IMR-90 (cell line): Measurements from ENCODE around the gene AQP5. TPM values are rescaled to one million over a fixed set of nuclear protein-coding genes. Genes with fewer than 3 reads are reported as not detected.

Source experiments
- ATAC-seq: fragments of 200-7000 bp; cut with Tn5 transposase; 2 replicates; pipeline ENCODE4 v1.9.1; 2020; ENCODE audit warnings: low read depth, mild to moderate bottlenecking, moderate library complexity
- BruUV-seq: library from RNA; stranded (reverse); fragments of 400-500 nt; replicated peaks from 2 replicates; lab custom pipeline; 2021; lab: Mats Ljungman, UMichigan
- CTCF ChIA-PET: fragments of 300-600 bp; formaldehyde crosslinking; extraction: SDS; loops from one replicate; lab custom pipeline; 2021; ENCODE audit warnings: antibody characterized with exemption; lab: Yijun Ruan, JAX
- POLR2A ChIA-PET: fragments of 300-600 bp; sonication (Branson Sonifier 250); formaldehyde crosslinking; loops from one replicate; lab custom pipeline; 2022; ENCODE audit warnings: antibody characterized with exemption; ENCODE audit not compliant: unreplicated experiment; lab: Charles Lee
- DNase-seq: peaks from one replicate; pipeline ENCODE4 v3.0.0; 2013
- H2AFZ ChIP-seq: replicated peaks from 2 replicates; pipeline ENCODE3; 2013; ENCODE audit warnings: low read length, mild to moderate bottlenecking; ENCODE audit not compliant: poor library complexity
- H2AK5ac ChIP-seq: 2 replicates; pipeline ENCODE4 v1.6.1; 2013; ENCODE audit warnings: low read depth, low read length, inconsistent platforms
- H2AK9ac ChIP-seq: replicated peaks from 2 replicates; pipeline ENCODE3; 2013; ENCODE audit warnings: mild to moderate bottlenecking, low read depth, low read length, moderate library complexity; ENCODE audit not compliant: poor library complexity
- H2BK120ac ChIP-seq: 2 replicates; pipeline ENCODE4 v1.6.1; 2013; ENCODE audit warnings: low read depth, low read length, inconsistent platforms
- H2BK15ac ChIP-seq: 3 replicates; pipeline ENCODE4 v1.6.1; 2013; ENCODE audit warnings: low read depth, low read length, inconsistent platforms
- H2BK20ac ChIP-seq: 2 replicates; pipeline ENCODE4 v1.6.1; 2013; ENCODE audit warnings: low read depth, mild to moderate bottlenecking, inconsistent platforms, low read length, moderate library complexity
- H2BK5ac ChIP-seq: 2 replicates; pipeline ENCODE4 v1.6.1; 2013; ENCODE audit warnings: mild to moderate bottlenecking, low read depth, low read length, inconsistent platforms; ENCODE audit not compliant: poor library complexity, severe bottlenecking
- H3K14ac ChIP-seq: replicated peaks from 2 replicates; pipeline ENCODE4 v1.6.1; 2013; ENCODE audit warnings: low read depth, low read length, inconsistent platforms
- H3K18ac ChIP-seq: 2 replicates; pipeline ENCODE4 v1.6.1; 2013; ENCODE audit warnings: low read depth, low read length, control low read depth
- H3K23ac ChIP-seq: 2 replicates; pipeline ENCODE4 v1.6.1; 2013; ENCODE audit warnings: low read depth, low read length, inconsistent platforms
- H3K27ac ChIP-seq: 2 replicates; pipeline ENCODE4 v1.5.1; 2013; ENCODE audit warnings: mild to moderate bottlenecking, control low read depth, low read length; ENCODE audit not compliant: insufficient read depth
- H3K27me3 ChIP-seq: 2 replicates; pipeline ENCODE4 v1.6.1; 2013; ENCODE audit warnings: low read length; ENCODE audit not compliant: control insufficient read depth, insufficient read depth
- H3K36me3 ChIP-seq: 2 replicates; pipeline ENCODE4 v1.6.1; 2013; ENCODE audit warnings: low read length, mixed read lengths; ENCODE audit not compliant: control insufficient read depth, insufficient read depth
- H3K4ac ChIP-seq: 2 replicates; pipeline ENCODE4 v1.6.1; 2013; ENCODE audit warnings: low read depth, low read length, inconsistent platforms
- H3K4me1 ChIP-seq: 2 replicates; pipeline ENCODE4 v1.6.1; 2013; ENCODE audit warnings: low read length, mixed read lengths; ENCODE audit not compliant: control insufficient read depth, insufficient read depth
- H3K4me2 ChIP-seq: 2 replicates; pipeline ENCODE4 v1.6.1; 2013; ENCODE audit warnings: low read depth, mild to moderate bottlenecking, control low read depth, low read length, moderate library complexity
- H3K4me3 ChIP-seq: 2 replicates; pipeline ENCODE4 v1.5.1; 2013; ENCODE audit warnings: low read depth, mild to moderate bottlenecking, control low read depth, low read length, moderate library complexity; ENCODE audit not compliant: insufficient read depth
- H3K56ac ChIP-seq: 2 replicates; pipeline ENCODE4 v1.6.1; 2013; ENCODE audit warnings: low read length, inconsistent platforms; ENCODE audit not compliant: insufficient read depth; ENCODE audit errors: extremely low read depth
- H3K79me1 ChIP-seq, 2 experiments: 2 replicates each; pipeline ENCODE4 v1.6.1; 2013; ENCODE audit warnings: low read length in 2 of 2, inconsistent platforms in 1 of 2, low read depth in 1 of 2
- H3K9ac ChIP-seq: 2 replicates; pipeline ENCODE4 v1.6.1; 2013; ENCODE audit warnings: low read depth, low read length, control low read depth
- H3K9me1 ChIP-seq: 2 replicates; pipeline ENCODE4 v1.6.1; 2013; ENCODE audit warnings: low read length, inconsistent platforms; ENCODE audit not compliant: insufficient read depth
- H3K9me3 ChIP-seq: 2 replicates; pipeline ENCODE4 v1.6.1; 2013; ENCODE audit warnings: low read length; ENCODE audit not compliant: control insufficient read depth, insufficient read depth
- H4K20me1 ChIP-seq: 2 replicates; pipeline ENCODE4 v1.6.1; 2013; ENCODE audit warnings: low read length, inconsistent platforms; ENCODE audit not compliant: insufficient read depth
- H4K5ac ChIP-seq: 2 replicates; pipeline ENCODE4 v1.6.1; 2013; ENCODE audit warnings: mild to moderate bottlenecking, low read depth, low read length, control low read depth
- H4K8ac ChIP-seq, 2 experiments: 2 replicates each; pipeline ENCODE4 v1.6.1; 2013; ENCODE audit warnings: low read depth in 2 of 2, low read length in 2 of 2, control low read depth in 1 of 2, inconsistent platforms in 1 of 2
- H4K91ac ChIP-seq: 2 replicates; pipeline ENCODE4 v1.6.1; 2013; ENCODE audit warnings: low read depth, low read length, inconsistent platforms; ENCODE audit not compliant: insufficient read depth
- BHLHE40 ChIP-seq: fragments of 150-350 bp; IDR thresholded peaks from 2 replicates; pipeline ENCODE4 v1.6.1; 2016; ENCODE audit warnings: mild to moderate bottlenecking, low read depth, low read length
- CHD1 ChIP-seq: IDR thresholded peaks from 2 replicates; pipeline ENCODE4 v1.6.1; 2012; ENCODE audit warnings: low read depth, low read length, improper control_type of control experiment
- CTCF ChIP-seq: conservative IDR thresholded peaks from 2 replicates; pipeline ENCODE4 v1.5.1; 2012; ENCODE audit warnings: mild to moderate bottlenecking, low read depth, low read length, improper control_type of control experiment
- ELK1 ChIP-seq: fragments of 150-350 bp; IDR thresholded peaks from 2 replicates; pipeline ENCODE4 v1.6.1; 2016; ENCODE audit warnings: low read depth, mild to moderate bottlenecking, low read length, moderate library complexity, borderline replicate concordance
- MAFK ChIP-seq: IDR thresholded peaks from 2 replicates; pipeline ENCODE4 v1.6.1; 2012; ENCODE audit warnings: low read depth, low read length, improper control_type of control experiment
- MXI1 ChIP-seq: IDR thresholded peaks from 2 replicates; pipeline ENCODE4 v1.6.1; 2012; ENCODE audit warnings: low read depth, mild to moderate bottlenecking, low read length, moderate library complexity, borderline replicate concordance
- NFE2L2 ChIP-seq: fragments of 150-350 bp; IDR thresholded peaks from 2 replicates; pipeline ENCODE4 v1.6.1; 2016; ENCODE audit warnings: low read depth, mild to moderate bottlenecking, low read length
- RFX5 ChIP-seq: IDR thresholded peaks from 2 replicates; pipeline ENCODE4 v1.8.0; 2012; ENCODE audit warnings: low read depth, mild to moderate bottlenecking, low read length, moderate library complexity
- SMC3 ChIP-seq: fragments of 150-350 bp; IDR thresholded peaks from 2 replicates; pipeline ENCODE4 v1.6.1; 2016; ENCODE audit warnings: low read depth, mild to moderate bottlenecking, antibody characterized with exemption, low read length, moderate library complexity
- USF2 ChIP-seq: fragments of 150-350 bp; IDR thresholded peaks from 2 replicates; pipeline ENCODE4 v1.6.1; 2017; ENCODE audit warnings: mild to moderate bottlenecking, antibody characterized with exemption, low read length, low read depth
- WGBS, 2 experiments: methylation state at CpG; one replicate each; pipeline versions ENCODE4 v1.1.5 to v1.1.7; 2013; ENCODE audit warnings: missing lambda C conversion rate in 2 of 2; ENCODE audit not compliant: insufficient read length in 1 of 2; ENCODE audit errors: extremely low coverage in 2 of 2; 5-methylcytosine and 5-hydroxymethylcytosine counted together
- dilution Hi-C: fragments of 300-500 bp; cut with HindIII; formaldehyde crosslinking; loops from one replicate; pipeline ENCODE4 v1.14.3; 2018; ENCODE audit warnings: low sequenced_read_pairs; ENCODE audit not compliant: unreplicated experiment
- in situ Hi-C: fragments of 300-500 bp; cut with MboI; formaldehyde crosslinking; loops from 3 replicates; pipeline ENCODE4 v1.14.3; 2019; ENCODE audit warnings: low sequenced_read_pairs, inconsistent platforms, mixed read lengths
- intact Hi-C: fragments of 100-400 bp; cut with micrococcal nuclease; formaldehyde crosslinking; loops from 2 replicates; pipeline ENCODE4 v1.10.0; 2022
- polyA plus RNA-seq, 3 experiments: library from polyadenylated mRNA; depleted of rRNA; stranded (reverse); fragments of >200 nt; gene quantifications; 2 replicates each; pipeline ENCODE4 v1.2.3, GENCODE V29; 2012; ENCODE audit warnings: low replicate concordance in 1 of 3
- total RNA-seq: library from RNA; depleted of rRNA; stranded (reverse); fragments of >200 nt; gene quantifications from 2 replicates; pipeline ENCODE4 v1.2.3, GENCODE V29; 2012

Gene AQP5
- total and polyA plus RNA-seq, 2 of the 4 experiments (the other 2 are of a cell fraction): not detected

GRCh38 chr12:49941556-49942511, 19.8 kb upstream of the AQP5 start:
- H3K27me3 ChIP-seq: no peaks in the 10 kb centered on the region
- DNase-seq: no peak
- no peak overlapping the region for H4K91ac ChIP-seq
- H3K23ac ChIP-seq: no peak overlapping the region
- H3K9me1 ChIP-seq: 0 out of 2 replicates have a peak, but pooled peaks cover 3% of the 10 kb centered on the region
- H3K4me1 ChIP-seq: no peaks in the 10 kb centered on the region; the same call in 1 of the 2 replicates
- H2BK120ac ChIP-seq: no peak overlapping the region
- no peak overlapping the region for H3K9ac ChIP-seq
- no peak for TF ChIP-seq BHLHE40
- TF ChIP-seq CTCF: no peak
- TF ChIP-seq NFE2L2: no peak
- TF ChIP-seq MXI1: no peak
- no peak for TF ChIP-seq SMC3
- TF ChIP-seq ELK1: no peak
- TF ChIP-seq RFX5: no peak
- TF ChIP-seq MAFK: no peak
- no peak for TF ChIP-seq CHD1
- no peak for TF ChIP-seq USF2
- WGBS, 2 experiments: 100% methylated on average over 1 of the region's 13 CpGs; no CpG with 5 or more reads in 1 of the 2 experiments
- no peak overlapping the region for H3K14ac ChIP-seq
- H3K18ac ChIP-seq: no peak overlapping the region
- no peak overlapping the region for H3K56ac ChIP-seq
- H4K8ac ChIP-seq: no peak overlapping the region
- no peak overlapping the region for H3K4me2 ChIP-seq
- BruUV-seq: no TSS peak
- no peak overlapping the region for H4K5ac ChIP-seq
- ChIA-PET POLR2A (no interaction called here), CTCF (interaction anchor here (1.2 kb wide), 1 partner anchor 11 kb away, joined by 3 read pairs; no protein-coding TSS in a partner anchor)
- H3K79me1 ChIP-seq: no peaks in the 10 kb centered on the region
- no peak overlapping the region for H2BK20ac ChIP-seq
- no peak overlapping the region for H3K4ac ChIP-seq
- H2AFZ ChIP-seq: no peak overlapping the region
- ATAC-seq: no peak
- no peaks in the 10 kb centered on the region for H4K20me1 ChIP-seq
- H2AK9ac ChIP-seq: no peak overlapping the region
- no peak overlapping the region for H3K27ac ChIP-seq
- no peak overlapping the region for H3K4me3 ChIP-seq
- H2BK5ac ChIP-seq: no peak overlapping the region
- no peaks in the 10 kb centered on the region for H3K36me3 ChIP-seq
- H2BK15ac ChIP-seq: no peak overlapping the region
- dilution Hi-C loops: no loop called here
- intact Hi-C loops: no loop called here
- in situ Hi-C loops: no loop called here
- no peaks in the 10 kb centered on the region for H3K9me3 ChIP-seq
- no peak overlapping the region for H2AK5ac ChIP-seq
